ENCODE results near the gene EPHA10.

The EPHA10 gene

DNA sequence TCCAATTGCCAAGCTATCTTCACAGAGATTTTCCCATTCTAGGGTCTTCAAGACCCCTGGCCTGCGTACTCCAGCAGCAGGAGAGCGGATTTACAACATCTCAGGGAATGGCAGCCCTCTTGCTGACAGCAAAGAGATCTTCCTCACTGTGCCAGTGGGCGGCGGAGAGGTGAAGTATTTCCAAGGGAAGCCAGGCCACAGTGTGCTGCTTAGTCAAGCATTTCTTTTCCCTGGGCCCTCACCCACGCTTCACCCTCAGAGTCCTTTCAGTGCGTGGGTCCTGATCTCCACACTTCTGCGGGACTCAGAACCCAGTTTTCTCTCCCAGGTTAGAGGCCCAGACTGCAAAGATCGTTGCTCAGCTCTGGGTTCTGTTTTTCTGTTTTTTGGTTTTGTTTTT is 59.5 kb downstream of the EPHA10 start:
- TF ChIP-seq, protein P1, sequence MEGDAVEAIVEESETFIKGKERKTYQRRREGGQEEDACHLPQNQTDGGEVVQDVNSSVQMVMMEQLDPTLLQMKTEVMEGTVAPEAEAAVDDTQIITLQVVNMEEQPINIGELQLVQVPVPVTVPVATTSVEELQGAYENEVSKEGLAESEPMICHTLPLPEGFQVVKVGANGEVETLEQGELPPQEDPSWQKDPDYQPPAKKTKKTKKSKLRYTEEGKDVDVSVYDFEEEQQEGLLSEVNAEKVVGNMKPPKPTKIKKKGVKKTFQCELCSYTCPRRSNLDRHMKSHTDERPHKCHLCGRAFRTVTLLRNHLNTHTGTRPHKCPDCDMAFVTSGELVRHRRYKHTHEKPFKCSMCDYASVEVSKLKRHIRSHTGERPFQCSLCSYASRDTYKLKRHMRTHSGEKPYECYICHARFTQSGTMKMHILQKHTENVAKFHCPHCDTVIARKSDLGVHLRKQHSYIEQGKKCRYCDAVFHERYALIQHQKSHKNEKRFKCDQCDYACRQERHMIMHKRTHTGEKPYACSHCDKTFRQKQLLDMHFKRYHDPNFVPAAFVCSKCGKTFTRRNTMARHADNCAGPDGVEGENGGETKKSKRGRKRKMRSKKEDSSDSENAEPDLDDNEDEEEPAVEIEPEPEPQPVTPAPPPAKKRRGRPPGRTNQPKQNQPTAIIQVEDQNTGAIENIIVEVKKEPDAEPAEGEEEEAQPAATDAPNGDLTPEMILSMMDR (IDR thresholded peaks at IDR 0.05): no peak
- H3K4me3 ChIP-seq: no peak overlapping the region
- DNase-seq (ENCODE audit: low spot score): no peak
- H3K27ac ChIP-seq: no peak overlapping the region

DNA sequence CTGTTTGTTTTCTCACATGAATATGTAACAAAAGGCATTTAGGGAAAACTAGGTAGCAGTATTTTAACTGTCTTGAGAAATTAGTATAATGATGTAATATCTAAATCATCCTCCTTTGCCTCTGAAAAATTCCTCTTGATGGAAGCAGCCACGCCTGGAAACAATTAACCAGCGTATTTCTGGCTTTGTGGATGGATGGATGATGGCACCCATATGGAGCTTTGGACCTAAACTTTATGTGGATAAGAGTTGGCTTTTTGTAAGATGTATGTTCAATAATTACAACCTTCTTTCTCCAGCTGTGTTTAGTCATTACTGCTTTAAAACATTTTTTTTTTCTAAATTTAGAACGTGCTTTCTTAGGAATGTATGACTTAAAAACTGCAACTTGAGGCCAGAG is 60.0 kb downstream of the EPHA10 start:
- no peak for DNase-seq (ENCODE audit: low spot score)
- no peak overlapping the region for H3K27ac ChIP-seq
- no peak overlapping the region for H3K4me3 ChIP-seq

DNA sequence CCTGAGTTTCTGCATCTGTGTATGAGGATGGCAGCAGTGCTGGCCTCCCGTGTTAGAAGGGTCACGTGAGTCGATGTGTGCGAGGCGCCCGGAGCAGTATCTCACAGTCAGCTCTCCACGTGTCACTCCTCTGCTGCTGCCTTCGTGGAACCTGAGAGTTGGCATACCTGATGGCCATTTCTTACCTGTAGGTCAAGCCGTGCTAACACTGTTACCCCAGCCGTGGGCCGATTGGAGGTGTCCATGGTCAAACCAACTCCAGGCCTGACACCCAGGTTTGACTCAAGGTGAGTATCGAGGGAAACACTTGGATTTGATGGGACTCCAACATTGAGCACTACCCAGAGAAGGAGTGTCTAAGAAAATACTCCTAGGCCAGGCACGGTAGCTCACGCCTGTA is 61.9 kb downstream of the EPHA10 start:
- no peak for DNase-seq (ENCODE audit: low spot score)
- H3K4me3 ChIP-seq: no peak overlapping the region

More for the DNA sequence above, 60.0 kb downstream of the EPHA10 start:
- TF ChIP-seq, protein P1 (IDR thresholded peaks at IDR 0.05): no peak

DNA sequence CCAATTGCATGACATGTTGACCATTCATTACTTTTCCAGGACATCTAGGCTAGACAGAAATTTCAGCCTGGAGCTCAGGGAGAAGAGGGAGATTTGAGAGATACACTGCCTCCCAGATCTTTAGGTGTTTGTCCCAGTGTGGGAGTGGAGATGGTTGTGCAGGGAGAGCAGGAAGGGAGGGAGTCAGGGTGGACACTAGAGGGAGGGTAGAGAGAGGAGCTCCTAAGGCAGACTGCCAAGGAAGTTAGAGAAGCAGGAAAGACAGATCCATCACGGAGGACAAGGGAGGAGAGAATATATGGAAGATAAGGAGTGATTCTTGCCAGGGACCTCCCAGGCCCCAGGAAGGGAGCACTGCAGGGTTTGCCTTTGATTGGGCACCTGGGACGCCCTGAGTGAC is 63.9 kb downstream of the EPHA10 start:
- no peak overlapping the region for H3K4me3 ChIP-seq
- TF ChIP-seq, protein P1 (IDR thresholded peaks at IDR 0.05): no peak
- DNase-seq (ENCODE audit: low spot score): no peak
- H3K27ac ChIP-seq: no peak overlapping the region

More for the DNA sequence above, 61.9 kb downstream of the EPHA10 start:
- TF ChIP-seq, protein P1 (IDR thresholded peaks at IDR 0.05): no peak
- no peak overlapping the region for H3K27ac ChIP-seq

DNA sequence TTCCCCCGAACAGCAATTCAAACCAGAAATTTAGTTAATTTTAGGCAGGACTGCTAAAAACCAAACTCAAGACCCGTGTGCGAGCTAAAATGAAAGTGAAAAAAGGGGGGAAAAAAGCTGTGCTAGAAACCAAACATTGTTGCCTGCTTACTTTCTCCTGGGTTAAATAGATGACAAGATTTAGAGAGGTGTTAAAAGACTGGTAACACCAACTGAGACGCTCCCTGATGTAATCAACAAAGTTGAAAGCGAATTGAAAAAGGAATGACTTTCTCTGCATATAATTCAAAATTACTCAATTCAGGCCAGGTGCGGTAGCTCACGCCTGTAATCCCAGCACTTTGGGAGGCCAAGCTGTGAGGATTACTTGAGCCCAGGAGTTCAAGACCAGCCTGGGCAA is 65.8 kb downstream of the EPHA10 start:
- TF ChIP-seq, protein P1 (IDR thresholded peaks at IDR 0.05): no peak
- Histone ChIP-seq H3K4me3 (no peak overlapping the region), H3K27ac (no peak overlapping the region)
- DNase-seq (ENCODE audit: low spot score): no peak

DNA sequence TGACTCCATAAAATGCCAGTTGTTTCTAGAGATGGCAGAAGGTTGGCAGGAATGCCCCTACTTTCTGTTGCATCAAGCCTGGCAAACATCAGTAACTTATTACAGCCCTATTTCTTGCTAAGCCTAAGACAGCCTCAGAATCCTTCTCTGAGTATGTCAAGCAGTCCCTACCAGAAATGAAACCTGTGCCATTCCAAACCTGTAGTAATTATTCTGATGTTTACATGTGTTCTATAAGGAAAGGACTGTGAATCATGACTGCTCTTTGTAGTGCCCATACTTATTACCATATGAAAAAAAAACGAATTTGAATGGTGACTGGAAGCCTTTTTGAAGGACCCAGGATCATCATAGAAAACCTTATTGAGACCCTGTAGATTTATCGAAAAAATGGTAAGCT is 67.2 kb downstream of the EPHA10 start:
- Histone ChIP-seq H3K4me3 (no peak overlapping the region), H3K27ac (no peak overlapping the region)
- no peak for DNase-seq (ENCODE audit: low spot score)
- TF ChIP-seq, protein P1 (IDR thresholded peaks at IDR 0.05): no peak

DNA sequence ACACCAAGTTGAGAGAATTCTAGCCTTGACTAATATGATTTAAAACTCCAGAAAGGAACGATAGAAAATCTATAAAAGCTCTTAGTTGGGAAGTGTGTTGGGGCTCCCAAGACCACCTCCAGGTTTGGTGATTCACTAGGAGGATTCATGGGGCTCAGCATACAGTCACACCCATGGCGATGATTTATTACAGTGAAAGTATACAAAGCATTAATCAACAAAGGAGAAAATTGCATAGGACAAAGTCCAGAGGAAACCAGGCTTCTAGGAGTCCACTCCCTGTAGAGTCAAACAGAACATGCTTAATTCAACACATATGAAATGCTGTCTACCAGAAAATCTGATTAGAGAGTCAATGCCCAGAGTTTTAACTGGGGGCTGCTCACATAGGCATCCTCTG is 67.8 kb downstream of the EPHA10 start:
- DNase-seq (ENCODE audit: low spot score): no peak
- Histone ChIP-seq H3K4me3 (no peak overlapping the region), H3K27ac (no peak overlapping the region)
- TF ChIP-seq, protein P1 (IDR thresholded peaks at IDR 0.05): no peak
